ENCODE measurements around the gene MRPS2.
"Not testable (repeated sequence)": the region's sequence is repeated elsewhere in the genome, so short reads cannot be mapped to it uniquely, and the experiment has no call there.

The MRPS2 gene

GRCh38 chr9:135534826-135535225, 34.3 kb downstream of the MRPS2 start:
- DNase-seq: not testable (repeated sequence)

DNA sequence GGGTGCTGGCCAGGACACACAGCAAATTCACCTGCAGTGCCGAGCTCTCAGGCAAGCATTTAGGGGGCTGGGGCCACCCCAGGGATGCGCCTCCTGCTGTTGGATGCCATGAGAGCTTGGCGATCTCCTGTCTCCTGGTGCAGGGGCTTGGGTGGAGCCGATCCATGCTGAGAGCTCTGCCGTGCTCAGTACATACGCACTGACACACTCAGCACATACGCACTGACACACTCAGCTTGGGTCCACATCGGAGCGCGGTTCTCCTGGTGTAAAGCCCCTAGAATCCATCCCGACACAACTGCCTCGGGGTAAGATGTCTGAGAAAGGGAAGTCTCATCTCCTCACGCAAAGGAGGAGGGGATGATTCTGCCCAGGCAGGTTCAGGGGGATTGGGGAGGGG, 35.1 kb downstream of the MRPS2 start:
- not testable (repeated sequence) for DNase-seq

DNA sequence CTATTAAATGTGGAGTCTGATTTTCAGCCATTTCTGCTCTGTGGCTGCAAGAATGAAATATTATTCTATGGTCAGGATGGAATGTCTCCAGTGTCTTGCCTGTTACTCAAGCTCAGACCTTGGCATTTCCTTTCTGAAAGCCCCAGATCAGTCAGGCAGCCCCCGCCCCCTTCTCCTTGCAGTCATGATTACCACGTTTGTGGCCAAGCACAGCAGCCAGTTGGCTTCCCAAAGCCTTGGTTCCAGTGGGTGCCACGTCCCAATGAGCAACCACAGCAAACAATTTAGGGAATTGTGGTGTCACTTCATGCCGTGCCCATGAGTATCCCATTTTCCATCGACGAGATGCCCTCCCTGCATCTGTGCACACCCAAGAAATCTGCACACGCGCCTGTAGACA, 35.7 kb downstream of the MRPS2 start:
- DNase-seq: no peak

GRCh38 chr9:135543262-135543894, 42.9 kb downstream of the MRPS2 start:
- not testable (repeated sequence) for DNase-seq

GRCh38 chr9:135544981-135545635, 44.6 kb downstream of the MRPS2 start:
- DNase-seq: no peak

- not testable (repeated sequence) for DNase-seq
Observed at GRCh38 chr9:135545646-135546176, 45.2 kb downstream of the MRPS2 start, which contains the start of gene OBP2A. Gene OBP2A (plus strand): TSS chr9:135546126. CDS start chr9:135546181, 55 bp downstream.

DNA sequence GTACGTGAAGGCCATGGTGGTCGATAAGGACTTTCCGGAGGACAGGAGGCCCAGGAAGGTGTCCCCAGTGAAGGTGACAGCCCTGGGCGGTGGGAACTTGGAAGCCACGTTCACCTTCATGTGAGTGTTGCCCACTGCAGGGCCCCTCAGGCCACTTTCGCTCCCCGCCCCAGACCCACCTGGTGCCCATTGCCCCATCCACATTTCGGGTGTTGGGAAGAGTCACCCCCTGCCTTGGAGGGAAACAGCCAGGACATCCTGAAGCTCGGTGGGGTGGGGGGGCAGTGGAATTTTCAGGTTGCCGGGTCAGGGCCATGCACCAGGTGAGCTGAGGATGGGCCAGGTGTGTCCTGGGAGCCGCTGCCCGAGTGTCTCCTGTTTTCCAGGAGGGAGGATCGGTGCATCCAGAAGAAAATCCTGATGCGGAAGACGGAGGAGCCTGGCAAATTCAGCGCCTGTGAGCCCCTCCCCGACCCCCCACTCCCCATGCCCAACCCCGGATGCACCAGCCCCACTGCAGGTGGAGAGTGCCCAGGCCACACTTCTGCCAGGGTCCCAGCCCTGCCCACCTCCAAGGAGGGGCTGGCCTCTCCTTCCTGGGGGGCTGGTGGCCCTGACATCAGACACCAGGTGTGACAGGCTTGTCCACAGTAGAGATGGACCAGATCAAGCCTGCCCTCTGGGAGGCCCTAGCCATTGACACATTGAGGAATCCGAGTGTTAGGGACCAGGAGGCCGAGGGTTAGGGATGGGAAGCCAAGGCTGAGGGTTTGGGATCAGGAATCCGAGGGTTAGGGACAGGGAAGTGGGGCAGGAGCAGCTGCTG, 46.5 kb downstream of the MRPS2 start:
- not testable (repeated sequence) for DNase-seq

DNA sequence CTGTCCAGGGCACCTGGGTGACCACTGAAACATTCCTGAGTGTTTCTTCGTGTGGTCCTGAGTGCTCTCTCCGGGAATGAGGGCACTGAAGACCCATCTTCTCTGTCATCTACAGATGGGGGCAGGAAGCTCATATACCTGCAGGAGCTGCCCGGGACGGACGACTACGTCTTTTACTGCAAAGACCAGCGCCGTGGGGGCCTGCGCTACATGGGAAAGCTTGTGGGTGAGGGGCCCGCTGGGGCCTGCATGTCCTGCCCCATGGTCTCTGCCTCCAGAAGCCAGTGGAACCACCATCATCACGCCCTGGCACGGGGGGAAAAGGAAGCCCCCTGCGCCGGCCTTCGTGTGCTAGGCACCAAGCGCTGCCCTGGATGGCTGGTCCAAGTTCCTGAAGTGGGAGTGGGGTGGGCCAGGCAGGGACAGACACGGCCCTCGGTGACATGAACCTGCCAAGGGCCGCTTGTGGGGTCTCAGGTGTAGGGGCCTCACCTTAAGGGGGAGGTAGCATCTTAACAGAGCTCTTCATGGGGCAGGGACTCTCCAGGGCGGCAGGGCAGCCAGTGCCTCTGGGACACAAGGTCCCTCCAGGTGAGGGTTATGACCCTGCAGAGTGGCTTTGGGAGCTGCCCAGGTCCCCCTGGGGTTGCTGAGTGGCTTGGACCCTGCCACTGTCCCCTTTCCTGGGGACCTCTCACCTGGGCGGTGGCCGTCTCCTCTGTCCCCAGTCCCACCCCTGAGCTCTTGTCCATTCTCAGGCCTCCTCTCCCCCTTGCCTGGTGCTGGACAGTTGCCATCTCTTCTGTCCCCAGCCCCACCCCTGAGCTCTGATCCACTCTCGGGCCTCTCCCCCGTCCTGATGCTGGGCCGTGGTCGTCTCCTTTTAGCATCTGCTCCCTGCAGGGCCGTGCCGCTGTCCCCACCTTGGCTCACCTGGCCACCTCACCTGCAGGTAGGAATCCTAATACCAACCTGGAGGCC, 47.6 kb downstream of the MRPS2 start:
- DNase-seq: no peak

GRCh38 chr9:135549478-135550343, 49.2 kb downstream of the MRPS2 start:
- DNase-seq: not testable (repeated sequence)

GRCh38 chr9:135550344-135550918, 49.9 kb downstream of the MRPS2 start:
- DNase-seq: no peak

- no peak for DNase-seq
Observed at GRCh38 chr9:135551031-135551430, 50.5 kb downstream of the MRPS2 start.

DNA sequence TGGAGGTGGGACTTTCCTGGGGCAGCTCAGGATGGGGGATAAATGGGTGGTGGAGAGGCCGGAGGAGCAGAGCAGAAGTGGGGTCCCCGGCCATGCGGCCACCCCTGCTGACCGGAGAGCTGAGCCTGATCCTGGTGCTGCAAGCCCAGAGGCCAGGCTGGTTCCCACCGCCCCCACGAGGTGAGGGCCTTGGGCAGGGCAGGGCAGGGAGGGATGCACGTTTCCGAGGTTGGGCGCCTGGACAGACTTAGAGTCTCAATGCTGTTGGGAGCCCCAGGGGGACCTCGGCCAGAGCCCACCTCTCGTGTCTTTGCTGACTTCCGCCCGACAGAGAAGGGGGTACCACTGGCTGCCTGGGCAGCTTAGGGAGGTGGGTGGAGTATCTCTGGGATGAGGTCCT, 51.0 kb downstream of the MRPS2 start:
- DNase-seq: no peak

GRCh38 chr9:135552021-135552697, 51.7 kb downstream of the MRPS2 start:
- no peak for DNase-seq

DNA sequence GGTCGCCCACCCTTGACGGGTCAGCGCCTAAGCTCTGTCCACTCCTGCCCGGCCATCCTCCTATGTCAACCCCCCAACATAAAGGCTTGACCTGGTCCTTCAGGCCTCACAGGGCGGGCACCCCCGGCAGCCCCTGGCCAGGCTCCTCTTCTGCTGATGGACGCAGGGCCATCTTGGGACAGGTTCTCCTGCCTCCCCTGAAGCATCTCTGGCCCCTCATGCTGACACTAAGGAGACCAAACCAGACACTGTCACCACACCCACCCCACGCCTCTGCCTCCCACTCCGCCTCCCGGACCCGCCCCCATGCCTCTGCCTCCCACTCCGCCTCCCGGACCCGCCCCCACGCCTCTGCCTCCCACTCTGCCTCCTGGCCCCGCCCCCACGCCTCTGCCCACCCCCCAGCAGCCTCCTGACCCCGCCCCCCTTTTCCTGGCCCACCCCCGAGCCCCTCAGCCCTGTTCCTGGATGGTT, 52.3 kb downstream of the MRPS2 start:
- DNase-seq: no peak

Data from stimulated activated CD4-positive, alpha-beta T cell treated with anti-CD3 and anti-CD28 coated beads, Interleukin-2, amount 100 ng/mL, for 24 hours (primary cell).